NCI-H2196 treated with DMSO at 0.1 percent for 48 hours (cell line): ENCODE results near the gene SALL1.

Experiments
- DNase-seq: peaks from one replicate; lab custom pipeline; 2025; ENCODE audit not compliant: unreplicated experiment; lab: John Stamatoyannopoulos, UW

Gene SALL1

DNA sequence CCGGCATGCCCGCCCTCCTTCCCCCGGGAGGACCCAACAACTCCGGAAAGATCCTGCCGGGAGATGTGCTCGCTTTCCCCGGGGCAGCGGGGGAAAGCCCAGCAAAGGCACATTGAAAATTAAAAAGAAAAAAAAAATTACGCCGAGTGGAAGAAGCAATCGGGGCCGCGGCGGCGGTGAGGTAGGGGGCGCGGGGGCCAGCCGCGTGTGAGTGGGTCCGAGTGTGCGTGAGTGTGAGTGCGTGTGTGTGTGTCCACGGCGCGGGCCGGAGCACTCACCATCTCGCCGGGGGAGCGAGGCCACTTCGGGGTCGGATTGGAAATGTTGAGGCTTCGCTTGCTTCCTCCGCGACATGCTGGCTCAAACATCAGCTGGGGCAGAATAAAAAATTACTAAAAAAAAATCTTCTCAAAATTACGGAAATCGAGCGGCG, at the start of gene SALL1:
Gene SALL1, minus strand, starts transcription at position 383 of the 433 bp plus-strand sequence. Its CDS starts 29 bp downstream, at position 354.
- DNase-seq: no peak

- no peak for DNase-seq
Observed at GRCh38 chr16:51200793-51201192, 49.7 kb upstream of the SALL1 start.

DNA sequence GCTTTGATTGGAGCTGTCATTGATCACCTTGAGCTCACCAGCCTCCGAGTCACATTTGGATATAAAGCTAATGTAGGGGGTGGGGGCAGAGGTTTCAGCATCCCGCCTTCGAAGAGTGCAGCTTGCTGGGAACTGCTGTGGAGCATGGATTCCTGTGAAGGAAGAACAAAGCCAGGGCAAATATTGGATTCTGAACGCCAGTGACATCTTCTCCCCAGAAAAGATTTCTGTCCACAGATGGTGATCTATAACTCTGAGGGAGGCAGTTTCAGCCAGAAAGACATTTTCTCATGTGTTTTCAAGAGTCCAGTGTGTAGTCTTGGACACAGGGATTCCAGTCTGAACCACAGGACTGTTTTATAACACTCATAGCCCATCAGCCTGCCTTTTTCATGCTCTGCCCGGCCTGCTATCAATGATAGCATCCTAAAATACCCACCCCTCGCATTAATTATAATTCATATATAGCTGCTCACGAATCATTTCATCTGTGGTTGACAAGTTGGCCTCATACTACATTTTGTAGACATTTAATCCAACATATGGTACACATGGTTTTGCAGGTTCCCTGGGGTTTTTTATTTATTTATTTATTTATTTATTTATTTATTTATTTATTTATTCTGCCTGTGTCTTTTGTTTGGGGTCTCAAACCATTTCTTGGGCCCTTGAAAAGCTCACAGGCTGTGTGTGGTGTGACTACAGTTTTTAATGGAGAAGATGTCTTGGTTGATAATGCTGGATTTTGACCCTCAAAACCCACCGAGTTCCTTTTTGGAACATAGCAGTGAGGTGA, 47.1 kb upstream of the SALL1 start:
- no peak for DNase-seq

- no peak for DNase-seq
Observed at GRCh38 chr16:51193879-51194278, 42.8 kb upstream of the SALL1 start.

- no peak for DNase-seq
Observed at GRCh38 chr16:51184702-51185433, 33.8 kb upstream of the SALL1 start.

DNA sequence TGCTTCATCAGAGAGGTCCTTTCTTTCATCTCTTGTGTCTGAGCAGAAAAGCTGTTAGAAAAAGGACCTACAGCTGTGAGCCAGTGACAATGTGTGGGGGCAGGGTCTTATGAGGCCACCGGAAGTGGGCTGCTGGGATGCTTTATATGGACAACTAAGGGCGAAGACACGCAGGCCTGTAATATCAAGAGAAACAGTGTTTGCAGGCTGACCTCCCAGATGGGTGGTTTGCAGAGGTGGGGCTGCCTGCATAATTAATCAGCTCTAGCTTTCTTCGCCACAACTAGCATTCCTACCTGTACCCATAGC, 30.4 kb upstream of the SALL1 start:
- no peak for DNase-seq

DNA sequence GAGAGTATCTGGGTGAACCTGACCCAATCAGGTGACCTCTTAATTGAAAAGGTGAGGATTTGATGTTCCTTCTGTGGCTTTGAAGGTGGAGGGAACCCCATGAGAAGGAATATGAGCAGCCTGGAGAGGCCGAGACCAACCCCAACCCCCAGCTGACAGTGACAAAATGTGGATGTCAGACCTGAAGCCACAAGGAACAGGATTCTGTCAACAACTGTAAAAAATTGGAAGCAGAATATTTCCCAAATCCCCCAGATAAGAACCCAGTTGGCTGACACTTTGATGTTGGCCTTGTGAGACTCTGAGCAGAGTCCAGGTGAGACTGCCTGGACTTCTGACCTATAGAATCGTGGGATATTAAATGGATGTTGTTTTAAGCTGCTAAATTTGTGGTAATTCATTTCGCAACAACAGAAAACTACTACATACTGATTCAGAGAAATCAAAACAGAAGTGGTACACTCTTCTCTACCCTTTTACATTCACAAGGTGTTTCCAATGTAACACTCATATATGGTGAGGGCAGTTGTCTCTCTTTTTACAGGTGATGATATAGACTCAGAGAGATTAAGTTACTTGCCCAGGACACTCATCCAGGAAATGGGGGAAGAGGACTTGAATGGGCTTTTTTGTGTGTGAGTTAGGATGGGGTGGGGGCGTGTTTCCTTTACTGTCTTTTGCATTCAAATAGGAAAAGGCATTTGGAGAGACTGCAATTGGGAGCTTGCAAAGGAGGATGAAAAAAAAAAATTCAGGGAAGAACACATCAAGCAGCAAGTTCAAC, 29.8 kb upstream of the SALL1 start:
- no peak for DNase-seq

GRCh38 chr16:51175081-51175480, 24.0 kb upstream of the SALL1 start:
- no peak for DNase-seq

- DNase-seq: no peak
Observed at GRCh38 chr16:51172368-51172767, 21.3 kb upstream of the SALL1 start.

GRCh38 chr16:51168755-51169154, 17.7 kb upstream of the SALL1 start:
- no peak for DNase-seq

GRCh38 chr16:51167170-51167895, 16.3 kb upstream of the SALL1 start:
- no peak for DNase-seq

- no peak for DNase-seq
Observed at GRCh38 chr16:51166541-51166940, 15.5 kb upstream of the SALL1 start.

DNA sequence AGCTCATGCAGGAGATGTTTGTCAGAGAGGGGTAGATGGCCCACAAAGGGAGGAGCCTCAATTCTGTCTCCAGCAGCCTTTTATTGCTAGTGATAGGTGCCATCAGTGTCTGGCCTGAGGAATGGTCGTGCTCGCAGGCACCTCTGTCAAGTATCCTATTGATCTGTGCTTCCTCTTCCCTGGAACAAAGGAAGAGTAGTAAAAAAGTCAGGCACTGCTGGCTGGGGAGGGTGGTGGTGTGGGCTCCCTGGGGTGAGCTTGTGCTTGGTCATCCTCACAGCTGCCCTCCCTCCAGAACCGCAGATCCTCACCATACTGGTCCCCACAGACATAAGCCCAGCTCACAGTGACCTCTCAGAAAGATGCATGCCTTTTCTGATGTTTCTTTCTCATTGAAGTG, 15.0 kb upstream of the SALL1 start:
- DNase-seq: no peak

DNA sequence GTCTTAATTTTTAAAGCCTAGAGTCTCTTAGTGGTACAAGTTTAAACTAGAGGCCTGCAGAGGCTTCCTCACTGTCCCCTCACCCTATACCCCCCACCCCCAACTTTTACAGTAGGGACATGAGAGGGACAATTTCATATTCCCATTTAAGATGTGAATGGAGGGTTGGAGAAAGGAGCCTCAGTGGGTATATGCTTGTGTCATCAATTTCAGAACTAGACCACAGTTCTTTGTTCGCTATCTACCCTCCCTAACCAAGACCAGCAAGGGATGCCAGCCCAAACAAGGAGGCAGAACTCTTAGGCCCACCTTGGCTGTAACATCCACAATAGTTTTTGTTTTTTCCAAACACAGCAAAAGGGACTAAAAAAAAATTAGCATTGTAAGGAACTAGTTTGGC, 14.0 kb upstream of the SALL1 start:
- DNase-seq: no peak

DNA sequence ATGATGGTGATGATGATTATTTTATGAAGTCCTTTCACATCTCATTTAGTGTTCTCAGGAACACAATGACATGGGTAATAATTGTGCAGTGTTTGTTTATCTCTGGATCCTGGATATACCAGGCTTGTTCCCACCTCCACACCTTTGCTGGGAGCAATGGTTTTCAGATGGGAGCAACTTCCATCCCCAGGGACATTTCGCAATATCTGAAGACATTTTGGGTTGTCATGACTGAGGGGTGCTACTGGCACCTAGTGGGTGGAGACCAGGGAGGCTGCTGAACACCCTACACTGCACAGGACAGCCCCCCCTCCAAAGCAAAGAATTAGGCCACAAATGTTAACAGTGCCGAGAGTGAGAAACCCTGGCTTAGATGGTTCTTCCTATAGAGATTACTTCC, 13.5 kb upstream of the SALL1 start:
- no peak for DNase-seq

GRCh38 chr16:51163894-51164566, 13.0 kb upstream of the SALL1 start:
- DNase-seq: no peak

GRCh38 chr16:51163366-51163765, 12.3 kb upstream of the SALL1 start:
- no peak for DNase-seq

DNA sequence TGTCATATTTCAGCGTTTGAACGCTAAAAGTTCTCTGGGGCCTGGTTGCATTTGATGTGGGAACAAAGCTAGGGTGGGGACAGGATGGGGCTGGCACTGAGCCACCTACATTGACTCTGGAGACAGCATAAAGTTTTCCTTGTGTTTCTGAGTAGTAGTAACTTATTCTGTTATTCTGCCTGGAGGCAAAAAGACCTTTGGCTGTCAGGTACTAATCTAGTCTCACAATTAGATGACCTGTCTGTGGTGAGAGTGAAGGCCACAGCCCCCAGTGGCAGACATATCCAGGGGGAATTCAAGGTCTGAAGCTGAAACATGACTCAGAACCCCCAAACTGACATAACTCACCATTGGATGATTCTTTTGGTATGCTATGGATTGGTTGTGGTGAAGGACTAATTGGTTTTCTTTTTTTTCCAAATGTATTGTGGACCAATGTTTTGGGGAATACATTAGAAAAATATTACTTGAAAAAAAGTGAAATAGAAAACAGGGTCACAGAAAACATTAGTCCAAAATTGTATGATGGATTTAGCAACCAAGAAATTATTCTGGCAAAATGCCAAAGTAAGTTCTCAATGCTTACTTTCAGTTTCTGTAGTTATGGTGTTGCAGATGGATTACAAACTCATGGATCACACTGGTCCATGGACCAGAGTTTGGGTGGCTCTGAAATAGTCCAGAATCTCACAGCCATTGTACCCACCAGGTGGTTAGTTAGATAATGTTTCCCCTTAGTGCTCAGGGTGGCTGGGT, 10.5 kb upstream of the SALL1 start:
- DNase-seq: no peak

DNA sequence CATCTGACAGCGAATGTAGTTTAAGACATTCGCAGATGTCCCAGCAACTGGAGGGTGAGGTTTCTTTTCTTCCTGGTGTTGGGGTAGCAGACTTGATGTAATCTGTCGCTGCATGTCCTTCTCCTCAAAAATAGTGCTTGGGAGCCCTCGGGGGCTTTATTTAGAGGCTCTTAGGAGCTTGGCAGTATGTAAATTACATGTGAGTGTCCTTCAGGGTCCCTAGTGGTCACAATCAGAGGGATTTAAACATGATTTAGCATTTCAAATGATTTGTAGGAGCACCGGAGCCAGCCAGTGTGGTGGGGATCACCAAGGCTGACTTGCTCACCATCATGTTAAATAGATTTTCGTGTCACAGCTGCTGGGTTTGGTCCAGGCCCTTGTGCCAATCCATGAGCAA, 8.8 kb upstream of the SALL1 start:
- DNase-seq: no peak

DNA sequence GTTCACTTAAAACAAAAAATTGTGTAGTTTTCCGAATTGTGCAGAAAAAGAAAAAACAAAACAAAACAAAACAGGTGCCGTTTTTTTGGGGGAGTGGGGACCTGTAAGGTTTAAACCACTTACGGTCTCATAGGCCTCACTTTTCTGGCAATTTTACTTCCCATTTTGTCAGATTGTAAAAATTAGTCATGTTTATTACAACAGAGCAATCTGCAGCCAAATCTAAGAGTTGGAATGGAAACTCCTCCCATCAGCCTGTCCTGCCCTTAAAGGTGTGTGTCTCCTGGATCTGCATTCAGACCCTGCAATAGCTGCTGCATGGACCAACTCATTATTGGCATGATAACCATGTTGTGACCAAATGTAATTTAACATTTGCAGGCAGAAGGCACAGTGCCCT, 8.2 kb upstream of the SALL1 start:
- DNase-seq: no peak
